Stimulated activated effector memory CD8-positive, alpha-beta T cell treated with anti-CD3 and anti-CD28 coated beads, Interleukin-12 subunit alpha, Interleukin-12 subunit beta, amount 100 ng/mL, for 72 hours (primary cell): ENCODE data around the gene DCAKD.

Experiments used
- ATAC-seq: fragments of 150-1000 bp; cut with Tn5 transposase; 2 replicates; pipeline ENCODE4 v1.10.0; 2021
- DNase-seq, 2 donors: peaks; one replicate each; pipeline ENCODE4 v3.0.0; 2021 to 2022; ENCODE audit warnings: low spot score in 2 of 2
- H3K27ac Mint-ChIP-seq: one replicate; pipeline ENCODE4 v1.8.0; 2022; ENCODE audit warnings: mild to moderate bottlenecking, mixed read lengths
- H3K36me3 Mint-ChIP-seq: one replicate; pipeline ENCODE4 v1.8.0; 2022; ENCODE audit warnings: mild to moderate bottlenecking, mixed read lengths
- H3K4me1 Mint-ChIP-seq: one replicate; pipeline ENCODE4 v1.8.0; 2022; ENCODE audit warnings: mixed read lengths
- H3K4me3 Mint-ChIP-seq: one replicate; pipeline ENCODE4 v1.8.0; 2022; ENCODE audit warnings: mild to moderate bottlenecking, mixed read lengths
- H3K9me3 Mint-ChIP-seq: one replicate; pipeline ENCODE4 v1.8.0; 2022; ENCODE audit warnings: mixed read lengths

DCAKD gene

GRCh38 chr17:45046537-45047125 lies 4.8 kb downstream of the DCAKD start:
- Mint-ChIP-seq H3K4me1 (peaks cover 52% of the 10 kb centered on the region), H3K9me3 (no peaks in the 10 kb centered on the region), H3K4me3 (no peak overlapping the region), H3K36me3 (peaks cover 7% of the 10 kb centered on the region), H3K27ac (peak overlapping the region; percentile 52)
- ATAC-seq (no peak), DNase-seq (no peak)

- H3K36me3 Mint-ChIP-seq, result no peaks in the 10 kb centered on the region
- DNase-seq, result no peak
- H3K27ac Mint-ChIP-seq, result peak overlapping the region; percentile 61
- no peaks in the 10 kb centered on the region for H3K9me3 Mint-ChIP-seq
- ATAC-seq, result no peak
- no peak overlapping the region for H3K4me3 Mint-ChIP-seq
- peaks cover 36% of the 10 kb centered on the region for H3K4me1 Mint-ChIP-seq
Measured at GRCh38 chr17:45043813-45044540, 7.5 kb downstream of the DCAKD start.

- Mint-ChIP-seq H3K27ac (peak overlapping the region; percentile 61), H3K9me3 (no peaks in the 10 kb centered on the region), H3K4me1 (peaks cover 32% of the 10 kb centered on the region), H3K4me3 (no peak overlapping the region), H3K36me3 (no peaks in the 10 kb centered on the region)
- ATAC-seq (no peak), DNase-seq (no peak)
Measured at GRCh38 chr17:45042346-45043120, 8.9 kb downstream of the DCAKD start.

- no peak overlapping the region for H3K4me3 Mint-ChIP-seq
- no peak overlapping the region for H3K27ac Mint-ChIP-seq
- peaks cover 25% of the 10 kb centered on the region for H3K4me1 Mint-ChIP-seq
- H3K9me3 Mint-ChIP-seq, result no peaks in the 10 kb centered on the region
- ATAC-seq (no peak), DNase-seq (no peak)
- H3K36me3 Mint-ChIP-seq, result no peaks in the 10 kb centered on the region
Measured at GRCh38 chr17:45040459-45040858, 11.0 kb downstream of the DCAKD start.

GRCh38 chr17:45038728-45039634 lies 12.5 kb downstream of the DCAKD start:
- H3K27ac Mint-ChIP-seq, result peak overlapping the region; percentile 17
- no peak overlapping the region for H3K4me3 Mint-ChIP-seq
- H3K4me1 Mint-ChIP-seq, result peaks cover 28% of the 10 kb centered on the region
- ATAC-seq (no peak), DNase-seq (no peak)
- H3K36me3 Mint-ChIP-seq, result peaks cover 7% of the 10 kb centered on the region
- no peaks in the 10 kb centered on the region for H3K9me3 Mint-ChIP-seq

- no peak for DNase-seq
- H3K9me3 Mint-ChIP-seq, result no peaks in the 10 kb centered on the region
- peaks cover 6% of the 10 kb centered on the region for H3K4me1 Mint-ChIP-seq
- H3K36me3 Mint-ChIP-seq, result peaks cover 17% of the 10 kb centered on the region
- no peak overlapping the region for H3K4me3 Mint-ChIP-seq
- no peak overlapping the region for H3K27ac Mint-ChIP-seq
- no peak for ATAC-seq
Measured at GRCh38 chr17:45036691-45037090, 14.7 kb downstream of the DCAKD start.

GRCh38 chr17:45035848-45036247 lies 15.6 kb downstream of the DCAKD start:
- Mint-ChIP-seq H3K27ac (peak overlapping the region; percentile 40), H3K9me3 (no peaks in the 10 kb centered on the region), H3K36me3 (peaks cover 26% of the 10 kb centered on the region), H3K4me3 (no peak overlapping the region), H3K4me1 (peaks cover 6% of the 10 kb centered on the region)
- no peak for ATAC-seq
- no peak for DNase-seq

- DNase-seq (no peak), ATAC-seq (no peak)
- Mint-ChIP-seq H3K36me3 (peaks cover 36% of the 10 kb centered on the region), H3K4me1 (peaks cover 15% of the 10 kb centered on the region), H3K27ac (peak overlapping the region; percentile 39), H3K9me3 (no peaks in the 10 kb centered on the region), H3K4me3 (no peak overlapping the region)
Measured at GRCh38 chr17:45034599-45034998, 16.8 kb downstream of the DCAKD start.

GRCh38 chr17:45032174-45032541 lies 19.3 kb downstream of the DCAKD start:
- H3K4me1 Mint-ChIP-seq, result peaks cover 15% of the 10 kb centered on the region
- no peak for DNase-seq
- H3K27ac Mint-ChIP-seq, result no peak overlapping the region
- H3K36me3 Mint-ChIP-seq, result peaks cover 36% of the 10 kb centered on the region
- ATAC-seq, result no peak
- no peak overlapping the region for H3K4me3 Mint-ChIP-seq
- H3K9me3 Mint-ChIP-seq, result no peaks in the 10 kb centered on the region

GRCh38 chr17:45031231-45032173 lies 19.9 kb downstream of the DCAKD start:
- H3K27ac Mint-ChIP-seq, result no peak overlapping the region
- DNase-seq (no peak), ATAC-seq (no peak)
- H3K36me3 Mint-ChIP-seq, result peaks cover 36% of the 10 kb centered on the region
- H3K9me3 Mint-ChIP-seq, result no peaks in the 10 kb centered on the region
- H3K4me1 Mint-ChIP-seq, result peaks cover 15% of the 10 kb centered on the region
- no peak overlapping the region for H3K4me3 Mint-ChIP-seq

- Mint-ChIP-seq H3K9me3 (no peaks in the 10 kb centered on the region), H3K36me3 (peaks cover 36% of the 10 kb centered on the region)
- no peak for DNase-seq
Measured at GRCh38 chr17:45030733-45031132, 20.7 kb downstream of the DCAKD start.

GRCh38 chr17:45029758-45030423 lies 21.5 kb downstream of the DCAKD start:
- Mint-ChIP-seq H3K4me3 (no peak overlapping the region), H3K27ac (no peak overlapping the region), H3K9me3 (no peaks in the 10 kb centered on the region), H3K36me3 (peaks cover 39% of the 10 kb centered on the region), H3K4me1 (peaks cover 15% of the 10 kb centered on the region)
- DNase-seq (no peak), ATAC-seq (peak; percentile 16)

More at GRCh38 chr17:45030733-45031132, 20.7 kb downstream of the DCAKD start:
- no peak overlapping the region for H3K27ac Mint-ChIP-seq
- no peak for ATAC-seq
- H3K4me3 Mint-ChIP-seq, result no peak overlapping the region
- peaks cover 15% of the 10 kb centered on the region for H3K4me1 Mint-ChIP-seq

- DNase-seq (no peak), ATAC-seq (no peak)
- no peak overlapping the region for H3K27ac Mint-ChIP-seq
- peaks cover 9% of the 10 kb centered on the region for H3K4me1 Mint-ChIP-seq
- peaks cover 39% of the 10 kb centered on the region for H3K36me3 Mint-ChIP-seq
- H3K4me3 Mint-ChIP-seq, result no peak overlapping the region
- no peaks in the 10 kb centered on the region for H3K9me3 Mint-ChIP-seq
Measured at GRCh38 chr17:45029096-45029495, 22.3 kb downstream of the DCAKD start.
